IPS-15b (cell line): ENCODE data around the gene SCRN2.

Source experiments
- H3K27me3 ChIP-seq: one replicate; pipeline ENCODE4 v1.6.1; 2013; ENCODE audit warnings: low read length; ENCODE audit not compliant: control insufficient read depth, insufficient read depth
- H3K36me3 ChIP-seq: one replicate; pipeline ENCODE4 v1.6.1; 2013; ENCODE audit warnings: low read length; ENCODE audit not compliant: control insufficient read depth, insufficient read depth
- H3K4me1 ChIP-seq: one replicate; pipeline ENCODE4 v1.6.1; 2013; ENCODE audit warnings: mild to moderate bottlenecking, low read length; ENCODE audit not compliant: control insufficient read depth, insufficient read depth
- H3K4me3 ChIP-seq: one replicate; pipeline ENCODE4 v1.5.1; 2013; ENCODE audit warnings: low read depth, low read length
- H3K9ac ChIP-seq: one replicate; pipeline ENCODE4 v1.6.1; 2013; ENCODE audit warnings: low read depth, mild to moderate bottlenecking, low read length
- H3K9me3 ChIP-seq: one replicate; pipeline ENCODE4 v1.6.1; 2013; ENCODE audit warnings: mild to moderate bottlenecking, low read length; ENCODE audit not compliant: control insufficient read depth, insufficient read depth

Gene SCRN2

DNA sequence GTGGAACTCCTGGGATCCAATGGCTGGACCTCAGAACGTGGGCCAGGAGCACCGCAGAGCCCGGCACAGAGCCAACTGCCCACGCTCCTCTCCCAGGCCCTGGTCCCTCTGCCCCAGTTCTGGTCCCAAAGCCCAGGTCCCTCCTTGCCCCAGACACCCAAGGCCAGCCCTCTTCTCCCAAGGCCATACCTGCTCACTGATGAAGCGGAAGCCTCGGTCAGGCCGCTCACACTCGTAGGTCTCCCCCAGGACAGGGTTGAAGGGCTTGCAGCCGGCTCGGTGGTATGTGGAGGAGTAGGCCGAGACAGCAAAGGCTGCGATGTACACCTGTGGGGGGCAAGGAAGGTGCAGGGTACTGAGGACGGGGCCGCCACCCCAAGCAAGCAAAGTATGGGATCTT, 28.0 kb downstream of the SCRN2 start:
- peaks cover 14% of the 10 kb centered on the region for H3K36me3 ChIP-seq
- H3K27me3 ChIP-seq = no peaks in the 10 kb centered on the region
- H3K9me3 ChIP-seq = no peaks in the 10 kb centered on the region
- no peaks in the 10 kb centered on the region for H3K4me1 ChIP-seq
- H3K4me3 ChIP-seq = no peak overlapping the region
- no peak overlapping the region for H3K9ac ChIP-seq

DNA sequence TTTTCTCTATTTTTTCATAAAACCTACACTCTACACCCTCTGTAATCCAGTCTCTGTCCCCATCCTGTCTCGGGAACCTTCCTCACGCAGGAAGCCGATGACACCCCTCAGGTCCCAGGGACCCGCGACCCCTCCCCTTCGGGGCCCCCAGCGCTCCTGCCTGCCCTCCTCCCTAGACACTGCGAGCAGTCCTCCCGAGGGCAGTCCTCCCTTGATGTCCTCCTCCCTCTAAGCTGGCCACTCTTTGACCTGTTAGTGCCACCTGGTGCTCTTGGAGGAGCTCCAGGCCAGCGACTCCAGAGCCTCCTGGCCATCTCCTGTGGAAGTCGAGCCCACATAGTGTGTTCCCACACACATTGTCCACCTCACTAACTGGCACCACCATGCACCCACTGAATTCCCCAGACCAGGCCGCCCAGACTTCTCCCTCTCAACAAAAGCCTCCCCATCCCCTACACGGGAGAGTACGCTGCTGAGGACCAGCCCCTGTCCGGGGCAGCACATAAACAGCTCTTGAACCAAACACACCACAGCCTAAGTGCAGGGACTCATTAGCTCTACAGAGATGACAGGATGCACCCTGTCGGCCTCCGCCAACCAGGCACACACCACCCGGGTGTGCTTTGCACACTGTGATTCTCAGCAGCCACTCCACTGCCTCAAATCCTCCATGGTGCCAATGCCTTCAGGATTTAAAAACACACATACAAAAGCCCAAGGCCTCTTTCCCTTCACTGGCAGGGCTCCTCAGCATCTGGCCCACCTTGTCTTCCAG, 28.7 kb downstream of the SCRN2 start:
- peaks cover 14% of the 10 kb centered on the region for H3K36me3 ChIP-seq
- no peak overlapping the region for H3K4me3 ChIP-seq
- H3K9ac ChIP-seq = no peak overlapping the region
- no peaks in the 10 kb centered on the region for H3K9me3 ChIP-seq
- H3K27me3 ChIP-seq = no peaks in the 10 kb centered on the region
- no peaks in the 10 kb centered on the region for H3K4me1 ChIP-seq

DNA sequence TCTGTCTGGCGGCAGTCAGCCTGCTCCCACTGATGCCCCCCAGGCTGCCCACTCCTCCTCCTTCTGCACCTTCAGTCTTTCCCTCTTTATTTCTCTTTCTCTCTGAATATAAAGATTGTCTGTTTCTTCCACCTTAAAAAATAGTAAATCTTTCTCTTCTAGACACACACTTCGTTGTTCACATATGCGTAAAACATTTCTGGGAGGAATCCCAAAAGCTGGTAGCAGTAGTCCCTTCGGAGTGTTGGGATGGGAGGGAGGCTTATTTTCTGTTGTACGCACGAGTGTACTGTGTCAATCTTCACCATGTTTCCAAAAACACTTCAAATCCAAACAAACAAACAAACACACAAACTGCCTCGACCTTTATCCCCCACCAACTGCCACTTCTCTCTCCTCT, 29.4 kb downstream of the SCRN2 start:
- H3K4me3 ChIP-seq = no peak overlapping the region
- H3K4me1 ChIP-seq = no peaks in the 10 kb centered on the region
- no peaks in the 10 kb centered on the region for H3K27me3 ChIP-seq
- no peaks in the 10 kb centered on the region for H3K9me3 ChIP-seq
- no peak overlapping the region for H3K9ac ChIP-seq
- H3K36me3 ChIP-seq = peaks cover 11% of the 10 kb centered on the region

DNA sequence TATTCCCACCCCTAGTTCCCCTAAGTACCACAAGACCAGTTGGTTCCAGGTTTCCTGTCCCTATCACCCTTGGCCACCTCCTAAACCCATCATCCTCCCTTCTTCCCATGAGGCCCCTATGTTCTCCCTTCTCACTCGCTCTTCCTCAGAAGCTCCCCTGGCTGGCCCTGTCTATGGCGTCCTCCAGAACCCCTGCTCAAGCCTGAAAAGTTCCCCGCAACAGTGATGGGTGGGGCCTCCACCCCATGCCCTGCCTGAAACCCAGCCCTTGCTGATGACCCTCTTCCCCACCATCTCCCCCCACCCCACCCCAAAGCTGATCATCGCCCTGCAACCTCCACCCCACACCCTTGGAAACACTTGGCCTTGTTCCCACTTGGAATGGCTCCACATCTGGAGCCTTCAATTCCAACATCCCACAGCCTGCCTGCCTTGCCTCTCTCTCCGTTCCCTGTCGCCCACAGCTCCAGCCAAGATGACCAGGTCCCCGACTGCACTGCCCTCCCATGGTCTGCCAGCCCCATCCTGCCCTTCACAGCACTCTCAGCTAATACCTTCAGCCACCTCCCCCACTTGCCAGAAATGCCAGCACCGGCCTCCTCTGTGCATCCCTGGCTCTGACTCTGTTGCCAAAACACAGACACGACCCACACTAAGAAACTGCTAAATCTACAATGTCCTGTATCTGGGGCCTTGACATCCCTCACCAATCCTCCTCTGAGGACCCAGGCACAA, 30.0 kb downstream of the SCRN2 start:
- no peak overlapping the region for H3K9ac ChIP-seq
- no peaks in the 10 kb centered on the region for H3K27me3 ChIP-seq
- no peaks in the 10 kb centered on the region for H3K9me3 ChIP-seq
- no peak overlapping the region for H3K4me3 ChIP-seq
- H3K36me3 ChIP-seq = peaks cover 7% of the 10 kb centered on the region
- no peaks in the 10 kb centered on the region for H3K4me1 ChIP-seq

DNA sequence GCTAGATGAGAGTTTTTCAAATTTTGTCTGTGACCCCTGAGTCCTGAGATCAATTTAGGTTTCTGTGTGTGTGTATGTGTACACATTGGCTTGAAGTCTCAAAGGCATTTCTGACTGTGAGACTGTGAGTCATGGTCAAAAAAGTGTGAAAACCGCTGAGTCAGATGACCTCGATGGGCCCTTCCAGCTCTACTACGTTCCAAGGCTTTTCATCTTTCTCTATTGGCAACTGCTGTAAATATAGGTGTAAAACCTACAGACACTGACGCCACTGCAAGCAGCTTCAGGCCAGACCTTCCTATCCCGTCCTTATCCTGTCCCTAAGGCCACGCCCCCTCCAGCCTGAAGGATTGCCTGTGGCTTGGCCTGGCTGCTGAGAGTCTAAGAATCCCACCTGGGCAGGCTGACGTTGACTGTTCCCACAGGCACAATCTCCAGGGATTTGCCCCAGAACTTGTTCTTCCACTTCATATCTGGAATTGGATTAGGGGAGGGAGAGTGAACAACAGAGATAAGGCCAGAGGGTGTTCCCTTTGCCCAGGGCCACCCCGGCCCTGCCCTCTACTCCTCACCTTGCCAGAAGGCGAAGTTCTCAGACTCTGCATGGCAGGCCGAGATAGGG, 30.8 kb downstream of the SCRN2 start:
- Histone ChIP-seq H3K4me1 (no peaks in the 10 kb centered on the region), H3K9ac (no peak overlapping the region), H3K36me3 (peaks cover 7% of the 10 kb centered on the region)

DNA sequence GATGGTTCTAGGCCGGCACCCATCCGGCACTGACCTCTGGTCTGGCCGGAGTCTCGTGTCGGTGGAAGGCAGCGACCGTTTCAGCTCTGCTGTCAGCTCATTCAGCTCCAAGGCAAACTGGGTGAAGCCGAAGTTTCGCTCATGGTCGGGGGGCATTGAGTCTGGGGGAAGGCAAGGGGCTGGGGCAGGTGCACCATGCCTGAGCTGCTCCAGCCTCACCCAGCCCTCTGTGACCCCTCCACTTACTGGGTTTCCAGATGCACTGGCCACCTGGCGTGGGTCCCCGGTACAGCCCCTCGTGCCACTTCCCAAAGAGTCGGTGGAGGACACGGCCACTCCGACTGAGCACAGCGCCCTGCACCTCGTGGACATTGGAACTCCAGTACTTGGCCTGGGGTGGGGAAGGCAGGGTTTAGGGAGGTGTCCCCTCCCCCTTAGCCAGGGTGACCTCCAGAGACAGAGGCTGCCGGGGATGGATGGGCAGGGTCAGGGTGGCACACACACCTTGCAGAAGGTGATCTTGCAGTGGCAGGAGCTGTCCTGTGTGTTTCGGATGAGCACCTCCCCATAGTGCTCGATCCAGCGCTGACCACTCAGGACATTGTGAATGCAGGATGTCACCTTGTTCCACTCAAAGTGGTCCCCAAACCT, 32.1 kb downstream of the SCRN2 start:
- Histone ChIP-seq H3K4me1 (no peaks in the 10 kb centered on the region), H3K27me3 (no peaks in the 10 kb centered on the region), H3K9ac (no peak overlapping the region), H3K4me3 (no peak overlapping the region), H3K36me3 (peaks cover 7% of the 10 kb centered on the region), H3K9me3 (no peaks in the 10 kb centered on the region)

More for the DNA sequence above, 30.8 kb downstream of the SCRN2 start:
- Histone ChIP-seq H3K4me3 (no peak overlapping the region), H3K27me3 (no peaks in the 10 kb centered on the region), H3K9me3 (no peaks in the 10 kb centered on the region)

DNA sequence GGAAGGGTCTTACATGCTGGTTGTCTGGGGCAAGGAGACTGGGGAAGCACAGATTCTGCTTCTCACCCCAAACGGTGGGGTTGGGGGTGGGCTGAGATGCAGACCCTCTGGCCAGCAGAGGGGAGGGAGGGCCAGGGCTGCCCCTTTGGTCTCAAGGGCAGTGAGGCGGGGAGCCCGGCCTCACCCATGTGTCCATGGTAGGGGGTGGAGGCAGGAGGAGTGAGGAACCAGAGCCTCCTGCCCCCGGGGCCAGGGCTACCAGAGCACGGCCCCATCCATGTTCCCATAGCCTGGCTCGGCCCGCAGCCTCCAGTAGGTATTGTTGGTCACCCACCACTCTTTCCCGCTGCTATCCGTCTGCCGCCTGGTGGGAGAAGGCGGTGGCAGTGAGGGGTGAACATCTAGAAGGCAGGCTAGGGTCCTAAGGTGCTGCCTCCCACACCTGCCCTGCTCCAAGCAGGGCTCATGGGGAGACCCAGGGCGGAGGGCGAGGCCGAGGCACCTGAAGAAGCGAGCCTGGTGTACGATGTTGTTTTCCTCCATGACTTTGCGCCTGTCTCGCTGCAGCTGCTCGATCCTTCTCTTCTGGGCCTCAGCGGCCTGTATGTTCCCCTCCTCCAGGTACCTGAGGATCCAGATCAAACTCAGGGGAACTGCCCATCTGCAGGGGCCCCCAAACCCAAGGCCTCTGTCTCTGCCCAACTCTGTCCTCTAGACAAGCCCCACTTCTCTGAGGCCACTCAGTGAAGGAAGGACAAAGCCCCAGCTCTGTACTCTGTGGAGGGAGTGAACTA, 32.8 kb downstream of the SCRN2 start:
- no peaks in the 10 kb centered on the region for H3K9me3 ChIP-seq
- no peak overlapping the region for H3K9ac ChIP-seq
- H3K4me1 ChIP-seq = no peaks in the 10 kb centered on the region
- peaks cover 4% of the 10 kb centered on the region for H3K36me3 ChIP-seq
- no peak overlapping the region for H3K4me3 ChIP-seq
- H3K27me3 ChIP-seq = no peaks in the 10 kb centered on the region

DNA sequence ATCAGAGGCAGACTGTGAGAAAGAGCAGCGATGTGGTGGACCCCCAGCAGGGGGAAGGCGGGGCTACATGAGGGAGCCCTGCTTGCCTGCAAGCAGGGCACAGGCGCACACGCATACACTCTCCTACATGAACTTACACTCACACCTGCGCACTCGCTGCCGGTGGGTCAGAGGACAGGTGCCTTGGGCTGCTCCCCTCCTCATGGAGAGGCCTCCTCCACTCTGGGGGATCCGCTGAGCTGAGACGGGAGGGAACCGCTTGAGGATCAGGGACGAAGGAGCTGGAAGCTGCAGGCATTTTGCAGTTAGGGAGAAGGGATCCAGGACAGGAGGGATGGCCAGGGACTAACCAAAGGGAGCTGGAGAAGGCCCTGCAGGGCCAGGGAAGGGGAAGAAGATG, 33.7 kb downstream of the SCRN2 start:
- Histone ChIP-seq H3K4me3 (no peak overlapping the region), H3K9ac (no peak overlapping the region)

DNA sequence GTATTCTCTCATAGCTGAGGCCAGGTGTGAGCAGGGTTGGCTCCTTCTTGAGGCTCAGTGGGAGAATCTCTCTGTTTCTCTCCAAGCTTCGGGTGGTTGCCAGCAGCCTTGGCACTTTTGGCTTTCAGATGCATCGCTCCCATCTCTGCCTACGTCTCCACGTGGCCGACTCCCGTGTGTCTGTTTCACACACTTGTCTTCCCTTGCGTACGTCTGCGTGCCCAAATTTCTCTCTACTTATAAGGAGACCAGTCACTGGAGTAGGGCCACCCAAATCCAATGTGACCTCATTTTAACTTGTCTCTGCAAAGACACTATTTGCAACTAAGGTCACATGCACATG, 34.2 kb downstream of the SCRN2 start:
- H3K4me3 ChIP-seq = no peak overlapping the region
- H3K9me3 ChIP-seq = no peaks in the 10 kb centered on the region
- peaks cover 4% of the 10 kb centered on the region for H3K36me3 ChIP-seq
- no peaks in the 10 kb centered on the region for H3K27me3 ChIP-seq
- H3K9ac ChIP-seq = no peak overlapping the region
- no peaks in the 10 kb centered on the region for H3K4me1 ChIP-seq

More for the DNA sequence above, 33.7 kb downstream of the SCRN2 start:
- H3K4me1 ChIP-seq = no peaks in the 10 kb centered on the region
- no peaks in the 10 kb centered on the region for H3K27me3 ChIP-seq
- H3K9me3 ChIP-seq = no peaks in the 10 kb centered on the region
- H3K36me3 ChIP-seq = peaks cover 4% of the 10 kb centered on the region

DNA sequence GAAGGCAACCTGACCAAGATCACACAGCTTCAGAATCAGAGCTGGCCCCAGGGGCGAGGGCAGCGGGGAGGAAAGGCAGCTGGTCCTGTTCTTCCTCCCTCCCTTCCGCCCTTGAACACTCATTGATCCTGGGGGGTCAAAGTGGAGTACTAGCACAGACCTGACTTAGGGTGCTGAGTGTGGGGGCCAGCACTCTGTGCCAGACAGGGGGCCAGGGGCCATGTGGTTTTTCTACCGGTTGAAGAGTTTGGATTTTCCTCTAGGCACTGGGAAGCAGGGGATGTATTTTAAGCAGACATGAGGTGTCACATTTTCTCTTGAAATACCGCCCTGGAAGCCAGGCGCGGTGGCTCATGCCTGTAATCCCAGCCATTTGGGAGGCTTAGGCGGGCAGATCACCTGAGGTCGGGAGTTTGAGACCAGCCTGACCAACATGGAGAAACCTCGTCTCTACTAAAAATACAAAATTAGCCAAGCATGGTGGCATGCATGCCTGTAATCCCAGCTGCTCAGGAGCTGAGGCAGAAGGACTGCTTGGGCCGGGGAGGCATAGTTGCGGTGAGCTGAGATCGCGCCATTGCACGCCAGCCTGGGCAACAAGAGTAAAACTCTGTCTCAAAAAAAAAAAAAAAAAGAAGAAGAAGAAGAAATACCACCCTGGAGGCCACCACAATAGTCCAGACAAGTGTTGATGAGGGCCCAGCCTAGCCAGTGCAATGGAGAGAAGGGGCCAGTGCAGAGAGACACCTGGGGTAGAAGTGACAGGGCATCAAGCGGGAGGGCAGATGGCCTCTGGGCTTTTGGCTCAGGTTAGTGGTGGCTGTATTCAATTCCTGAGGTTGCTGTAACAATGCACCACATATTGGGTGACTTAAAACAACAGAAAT, 34.8 kb downstream of the SCRN2 start:
- Histone ChIP-seq H3K4me3 (no peak overlapping the region), H3K9ac (no peak overlapping the region), H3K36me3 (peaks cover 1% of the 10 kb centered on the region), H3K9me3 (no peaks in the 10 kb centered on the region), H3K27me3 (no peaks in the 10 kb centered on the region), H3K4me1 (no peaks in the 10 kb centered on the region)
